AG09309 (cell line): ENCODE results near the gene ARHGAP26.

ENCODE experiments used
- DNase-seq: peaks from one replicate; pipeline ENCODE4 v3.0.0-alpha.2; 2010; ENCODE audit warnings: low read depth
- H3K4me3 ChIP-seq: 2 replicates; pipeline ENCODE4 v1.5.1; 2011; ENCODE audit warnings: mild to moderate bottlenecking, low read depth, low read length, moderate library complexity; ENCODE audit not compliant: control insufficient read depth
- TF ChIP-seq, protein P1 (sequence below): IDR thresholded peaks from 2 replicates; pipeline ENCODE4 v1.5.1; 2011; ENCODE audit warnings: mild to moderate bottlenecking, low read depth, low read length, inconsistent platforms; ENCODE audit not compliant: insufficient read depth, control insufficient read depth; ENCODE audit errors: missing control alignments

Gene ARHGAP26

DNA sequence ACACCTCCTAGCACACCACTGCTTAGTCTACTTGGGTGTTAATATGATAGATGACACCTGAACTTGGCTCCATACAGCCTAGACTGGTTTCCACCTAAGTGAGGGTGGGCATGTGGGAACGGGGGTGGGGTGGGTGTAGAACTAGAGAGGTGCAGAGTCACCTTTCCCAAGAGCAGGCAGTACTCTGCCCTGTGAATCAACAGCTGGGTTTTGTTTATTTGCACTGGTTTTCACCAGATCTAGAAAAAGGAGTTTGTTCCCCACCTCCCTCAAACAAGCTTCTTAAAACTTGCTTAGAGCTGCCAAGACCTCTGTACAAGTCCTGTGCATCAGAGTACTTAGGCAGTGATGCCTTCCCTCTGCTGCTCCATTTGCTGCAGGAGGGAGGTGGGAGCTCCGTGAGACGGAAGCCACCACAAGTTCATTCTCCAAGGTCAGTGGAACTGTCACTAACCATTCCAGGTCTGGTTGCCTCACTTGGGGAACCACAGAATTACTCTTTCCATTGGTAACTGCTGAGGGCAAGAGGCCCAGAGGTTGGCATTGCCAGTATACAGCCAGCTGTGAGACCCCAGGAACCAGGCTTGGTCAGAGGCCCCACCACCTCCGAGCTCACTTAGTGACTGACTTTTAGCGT is 469.8 kb downstream of the ARHGAP26 start:
- DNase-seq = no peak
- TF ChIP-seq, protein P1, sequence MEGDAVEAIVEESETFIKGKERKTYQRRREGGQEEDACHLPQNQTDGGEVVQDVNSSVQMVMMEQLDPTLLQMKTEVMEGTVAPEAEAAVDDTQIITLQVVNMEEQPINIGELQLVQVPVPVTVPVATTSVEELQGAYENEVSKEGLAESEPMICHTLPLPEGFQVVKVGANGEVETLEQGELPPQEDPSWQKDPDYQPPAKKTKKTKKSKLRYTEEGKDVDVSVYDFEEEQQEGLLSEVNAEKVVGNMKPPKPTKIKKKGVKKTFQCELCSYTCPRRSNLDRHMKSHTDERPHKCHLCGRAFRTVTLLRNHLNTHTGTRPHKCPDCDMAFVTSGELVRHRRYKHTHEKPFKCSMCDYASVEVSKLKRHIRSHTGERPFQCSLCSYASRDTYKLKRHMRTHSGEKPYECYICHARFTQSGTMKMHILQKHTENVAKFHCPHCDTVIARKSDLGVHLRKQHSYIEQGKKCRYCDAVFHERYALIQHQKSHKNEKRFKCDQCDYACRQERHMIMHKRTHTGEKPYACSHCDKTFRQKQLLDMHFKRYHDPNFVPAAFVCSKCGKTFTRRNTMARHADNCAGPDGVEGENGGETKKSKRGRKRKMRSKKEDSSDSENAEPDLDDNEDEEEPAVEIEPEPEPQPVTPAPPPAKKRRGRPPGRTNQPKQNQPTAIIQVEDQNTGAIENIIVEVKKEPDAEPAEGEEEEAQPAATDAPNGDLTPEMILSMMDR = no peak

GRCh38 chr5:143241892-143242291 is 471.7 kb downstream of the ARHGAP26 start:
- H3K4me3 ChIP-seq = no peak overlapping the region
- TF ChIP-seq, protein P1 = no peak
- no peak for DNase-seq

More for the DNA sequence above, 469.8 kb downstream of the ARHGAP26 start:
- no peak overlapping the region for H3K4me3 ChIP-seq

- TF ChIP-seq, protein P1 = no peak
- no peak overlapping the region for H3K4me3 ChIP-seq
- no peak for DNase-seq
Observed at GRCh38 chr5:143243103-143243502, 472.9 kb downstream of the ARHGAP26 start.

GRCh38 chr5:143244000-143244736 is 474.0 kb downstream of the ARHGAP26 start:
- peak; percentile 94 for DNase-seq
- TF ChIP-seq, protein P1 = no peak
- H3K4me3 ChIP-seq = peak overlapping the region; percentile 37

GRCh38 chr5:143244990-143245389 is 474.8 kb downstream of the ARHGAP26 start:
- no peak for DNase-seq
- TF ChIP-seq, protein P1 = no peak
- H3K4me3 ChIP-seq = no peak overlapping the region; the same call in 1 of the 2 replicates

DNA sequence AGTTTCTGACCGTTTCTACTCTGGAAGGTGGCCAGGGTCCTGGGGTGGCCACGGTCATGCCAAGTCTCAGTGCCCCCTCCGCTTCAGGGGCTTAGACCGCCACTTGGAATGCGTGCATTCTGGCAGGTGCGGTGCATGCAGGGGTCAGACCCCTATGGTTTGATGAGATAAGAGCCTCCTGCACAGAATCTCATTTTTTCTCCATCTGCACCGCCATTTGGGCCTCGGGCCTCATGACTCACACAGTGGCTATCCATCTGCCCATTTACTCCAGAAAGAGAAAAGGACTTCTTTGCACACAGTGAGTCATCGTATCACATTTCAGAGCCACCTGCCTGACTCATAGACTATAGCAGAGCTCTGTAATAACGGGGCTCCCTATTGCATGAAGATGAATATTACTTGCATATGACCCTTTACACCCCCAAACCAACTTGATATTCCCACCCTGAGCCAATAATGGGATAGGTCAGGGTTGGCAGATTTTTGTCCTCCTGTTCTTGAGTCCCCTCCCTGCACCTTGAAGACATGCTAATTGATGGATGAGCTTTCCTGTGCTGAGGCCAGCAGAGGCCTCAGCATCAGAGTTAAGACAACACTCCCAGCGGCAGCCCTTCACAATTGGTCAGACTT is 475.9 kb downstream of the ARHGAP26 start:
- DNase-seq = peak; percentile 79
- TF ChIP-seq, protein P1 = no peak
- H3K4me3 ChIP-seq = no peak overlapping the region
